Measurements from ENCODE around the gene SORCS2. TPM values are rescaled to one million over a fixed set of nuclear protein-coding genes. Genes with fewer than 3 reads are reported as not detected.
A peak's percentile ranks its signal among the peaks of the same experiment; 100 is the strongest.

Gene SORCS2
- polyA plus RNA-seq (2013, experiment 1 of 2; ENCODE audit: insufficient read length): 6.3 TPM
- 6.1 TPM for polyA plus RNA-seq (2013, experiment 2 of 2; ENCODE audit: insufficient read length)

GRCh38 chr4:7192252-7193029 is at the start of gene SORCS2:
Gene SORCS2 (plus strand): TSS chr4:7192538.
- peak; percentile 69 for DNase-seq

GRCh38 chr4:7144374-7145290 is 47.7 kb upstream of the SORCS2 start:
- no peak for DNase-seq

GRCh38 chr4:7145291-7145934 is 46.9 kb upstream of the SORCS2 start:
- DNase-seq: no peak

- DNase-seq: no peak
These were observed 46.1 kb upstream of the SORCS2 start for GRCh38 chr4:7146059-7146785.

GRCh38 chr4:7146786-7147115 is 45.6 kb upstream of the SORCS2 start:
- DNase-seq: no peak

GRCh38 chr4:7147261-7147660 is 45.1 kb upstream of the SORCS2 start:
- no peak for DNase-seq

GRCh38 chr4:7147661-7148310 is 44.6 kb upstream of the SORCS2 start:
- no peak for DNase-seq

- DNase-seq: no peak
These were observed 44.0 kb upstream of the SORCS2 start for GRCh38 chr4:7148337-7148736.

GRCh38 chr4:7150036-7150635 is 42.2 kb upstream of the SORCS2 start:
- no peak for DNase-seq

GRCh38 chr4:7151668-7152227 is 40.6 kb upstream of the SORCS2 start:
- DNase-seq: no peak

- DNase-seq: no peak
These were observed 38.6 kb upstream of the SORCS2 start for GRCh38 chr4:7153711-7154110.

- DNase-seq: no peak
These were observed 37.9 kb upstream of the SORCS2 start for GRCh38 chr4:7154351-7154981.

- no peak for DNase-seq
These were observed 36.7 kb upstream of the SORCS2 start for GRCh38 chr4:7155590-7156071.

- no peak for DNase-seq
These were observed 36.0 kb upstream of the SORCS2 start for GRCh38 chr4:7156328-7156727.

GRCh38 chr4:7156761-7157488 is 35.4 kb upstream of the SORCS2 start:
- peak; percentile 35 for DNase-seq

GRCh38 chr4:7157666-7158065 is 34.7 kb upstream of the SORCS2 start:
- DNase-seq: no peak

GRCh38 chr4:7158081-7158750 is 34.1 kb upstream of the SORCS2 start:
- no peak for DNase-seq

- DNase-seq: no peak
These were observed 33.3 kb upstream of the SORCS2 start for GRCh38 chr4:7158991-7159390.

- no peak for DNase-seq
These were observed 32.4 kb upstream of the SORCS2 start for GRCh38 chr4:7159923-7160322.
